Choroid plexus epithelial cell (primary cell): ENCODE data around the gene ZNF407.

Source experiments
- DNase-seq: peaks from one replicate; pipeline ENCODE4 v3.0.0-alpha.2; 2010; ENCODE audit warnings: low read depth
- H3K4me3 ChIP-seq: 2 replicates; pipeline ENCODE4 v1.5.1; 2011; ENCODE audit warnings: low read depth, mild to moderate bottlenecking, control low read depth, low read length, moderate library complexity
- TF ChIP-seq, protein P1 (sequence below): conservative IDR thresholded peaks from 2 replicates; pipeline ENCODE4 v1.5.1; 2011; ENCODE audit warnings: low read depth, mild to moderate bottlenecking, control low read depth, inconsistent platforms, low read length, moderate library complexity

ZNF407 gene

DNA sequence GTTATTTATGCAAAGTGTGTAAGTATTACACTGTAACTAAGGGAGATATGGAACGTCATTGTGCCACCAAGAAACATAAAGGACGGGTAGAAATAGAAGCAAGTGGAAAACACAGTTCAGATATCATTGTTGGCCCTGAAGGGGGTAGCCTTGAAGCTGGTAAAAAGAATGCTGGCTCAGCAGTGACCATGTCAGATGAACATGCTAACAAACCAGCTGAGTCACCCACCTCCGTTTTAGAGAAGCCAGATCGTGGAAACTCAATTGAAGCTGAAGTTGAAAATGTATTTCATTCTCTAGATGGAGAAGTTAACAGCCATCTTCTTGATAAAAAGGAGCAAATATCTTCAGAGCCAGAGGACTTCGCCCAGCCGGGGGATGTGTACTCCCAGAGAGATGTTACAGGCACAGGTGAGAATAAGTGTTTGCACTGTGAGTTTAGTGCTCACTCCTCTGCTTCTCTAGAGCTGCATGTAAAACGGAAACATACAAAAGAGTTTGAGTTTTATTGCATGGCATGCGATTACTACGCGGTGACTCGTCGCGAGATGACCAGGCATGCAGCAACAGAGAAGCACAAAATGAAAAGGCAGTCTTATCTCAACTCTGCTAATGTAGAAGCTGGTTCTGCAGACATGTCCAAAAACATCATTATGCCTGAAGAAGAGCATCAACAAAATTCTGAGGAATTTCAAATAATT is 36.1 kb downstream of the ZNF407 start:
- DNase-seq = no peak

DNA sequence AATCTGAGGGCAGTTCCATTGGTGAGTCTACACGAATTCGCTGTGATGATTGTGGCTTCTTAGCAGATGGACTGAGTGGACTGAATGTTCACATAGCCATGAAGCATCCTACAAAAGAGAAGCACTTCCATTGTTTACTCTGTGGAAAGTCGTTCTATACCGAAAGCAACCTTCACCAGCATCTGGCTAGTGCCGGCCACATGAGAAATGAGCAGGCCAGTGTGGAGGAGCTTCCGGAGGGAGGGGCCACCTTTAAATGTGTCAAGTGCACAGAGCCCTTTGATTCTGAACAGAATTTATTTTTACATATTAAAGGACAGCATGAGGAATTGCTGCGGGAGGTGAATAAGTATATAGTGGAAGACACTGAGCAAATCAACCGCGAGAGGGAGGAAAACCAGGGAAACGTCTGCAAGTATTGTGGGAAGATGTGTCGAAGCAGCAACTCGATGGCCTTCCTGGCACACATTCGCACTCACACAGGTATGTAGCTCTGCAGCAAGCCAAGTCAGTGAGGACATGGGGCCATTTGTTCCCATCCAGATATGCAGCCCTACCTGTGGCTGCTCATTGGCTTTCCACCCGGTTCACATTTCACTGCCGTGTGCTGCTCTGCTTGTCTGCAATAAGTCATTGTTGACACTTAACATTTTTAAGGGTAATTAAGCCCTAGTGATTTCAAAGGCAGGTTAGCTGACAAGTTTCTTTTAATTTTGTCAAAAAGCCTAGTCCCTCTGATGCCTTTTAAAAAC is 37.7 kb downstream of the ZNF407 start:
- TF ChIP-seq, protein P1, sequence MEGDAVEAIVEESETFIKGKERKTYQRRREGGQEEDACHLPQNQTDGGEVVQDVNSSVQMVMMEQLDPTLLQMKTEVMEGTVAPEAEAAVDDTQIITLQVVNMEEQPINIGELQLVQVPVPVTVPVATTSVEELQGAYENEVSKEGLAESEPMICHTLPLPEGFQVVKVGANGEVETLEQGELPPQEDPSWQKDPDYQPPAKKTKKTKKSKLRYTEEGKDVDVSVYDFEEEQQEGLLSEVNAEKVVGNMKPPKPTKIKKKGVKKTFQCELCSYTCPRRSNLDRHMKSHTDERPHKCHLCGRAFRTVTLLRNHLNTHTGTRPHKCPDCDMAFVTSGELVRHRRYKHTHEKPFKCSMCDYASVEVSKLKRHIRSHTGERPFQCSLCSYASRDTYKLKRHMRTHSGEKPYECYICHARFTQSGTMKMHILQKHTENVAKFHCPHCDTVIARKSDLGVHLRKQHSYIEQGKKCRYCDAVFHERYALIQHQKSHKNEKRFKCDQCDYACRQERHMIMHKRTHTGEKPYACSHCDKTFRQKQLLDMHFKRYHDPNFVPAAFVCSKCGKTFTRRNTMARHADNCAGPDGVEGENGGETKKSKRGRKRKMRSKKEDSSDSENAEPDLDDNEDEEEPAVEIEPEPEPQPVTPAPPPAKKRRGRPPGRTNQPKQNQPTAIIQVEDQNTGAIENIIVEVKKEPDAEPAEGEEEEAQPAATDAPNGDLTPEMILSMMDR = no peak
- H3K4me3 ChIP-seq = no peak overlapping the region
- DNase-seq = no peak

More for the DNA sequence above, 36.1 kb downstream of the ZNF407 start:
- TF ChIP-seq, protein P1 = no peak
- no peak overlapping the region for H3K4me3 ChIP-seq

DNA sequence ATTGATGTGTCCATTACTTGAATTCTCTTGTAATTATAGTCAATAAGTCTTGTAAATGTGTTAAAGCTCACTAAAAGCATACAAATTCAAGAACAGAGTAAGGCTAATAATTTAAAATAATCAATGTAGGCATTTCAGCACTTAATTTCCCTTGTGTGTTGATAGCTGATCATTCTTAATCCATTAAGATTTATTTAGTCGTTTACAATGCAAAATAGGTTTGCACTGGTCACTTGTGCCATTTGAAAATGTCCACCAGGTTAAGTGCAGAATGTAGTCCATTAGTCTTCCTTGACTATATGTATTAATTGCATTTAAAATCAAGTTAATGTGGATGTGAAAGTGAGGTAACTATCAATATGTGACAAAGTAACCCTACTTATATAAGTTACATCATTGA is 39.4 kb downstream of the ZNF407 start:
- TF ChIP-seq, protein P1 = no peak
- DNase-seq = no peak
- H3K4me3 ChIP-seq = no peak overlapping the region

DNA sequence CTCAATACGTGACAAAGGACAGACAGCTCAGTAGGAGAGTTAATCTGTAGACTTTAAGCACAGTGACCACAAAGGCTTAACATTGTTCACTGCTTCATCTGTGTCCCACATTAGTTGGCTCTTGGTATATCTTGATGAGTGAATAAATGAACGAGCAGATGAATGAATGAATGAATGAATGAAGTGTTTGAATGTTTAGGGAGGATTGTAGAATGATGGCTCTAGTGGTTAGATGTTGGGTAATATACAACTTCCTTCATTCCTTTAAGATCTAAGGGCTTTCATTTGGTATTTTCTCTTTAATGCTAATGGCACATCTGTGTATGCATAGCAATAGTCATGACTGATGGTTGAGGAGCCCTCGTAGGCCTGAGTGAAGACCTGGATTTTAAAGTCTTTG is 40.5 kb downstream of the ZNF407 start:
- TF ChIP-seq, protein P1 = no peak
- no peak overlapping the region for H3K4me3 ChIP-seq
- no peak for DNase-seq

DNA sequence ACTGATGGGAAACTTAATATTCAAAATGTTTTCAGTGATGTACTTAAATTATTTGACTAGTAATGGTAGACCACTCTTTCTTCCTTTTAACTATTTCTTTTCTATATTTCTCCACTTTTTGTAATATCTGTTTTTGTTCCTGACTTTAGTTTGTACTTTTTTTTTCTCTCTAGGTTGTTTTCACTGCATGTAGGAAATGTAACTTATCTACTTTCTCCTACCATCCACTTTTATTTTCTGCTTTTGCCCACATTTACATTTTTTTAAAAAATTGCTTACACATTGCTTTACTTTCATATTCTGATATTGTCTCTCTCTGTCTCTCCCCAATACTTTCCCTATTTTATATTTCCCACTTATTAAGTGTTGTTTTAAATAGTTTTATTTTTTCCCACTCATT is 47.0 kb downstream of the ZNF407 start:
- TF ChIP-seq, protein P1 = no peak
- H3K4me3 ChIP-seq = no peak overlapping the region
- DNase-seq = no peak

DNA sequence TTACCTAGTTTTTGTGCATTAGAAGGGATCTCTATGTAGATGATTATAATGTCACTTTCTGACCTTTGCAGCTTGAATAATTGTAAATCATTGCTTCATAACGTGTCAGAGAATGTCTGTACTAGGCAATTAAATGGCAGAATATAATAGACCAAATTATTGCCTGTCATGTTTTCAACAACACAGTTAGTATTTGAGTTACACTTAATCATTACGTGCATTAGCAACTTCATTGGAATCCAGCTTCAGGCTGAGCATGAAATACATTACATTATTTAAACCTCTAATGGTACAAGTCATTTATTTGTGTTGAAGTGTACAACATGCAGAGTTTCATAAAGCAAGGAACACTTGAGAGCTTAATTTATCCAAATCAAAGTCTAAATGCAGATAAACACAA is 48.0 kb downstream of the ZNF407 start:
- peak; percentile 23 for DNase-seq
- TF ChIP-seq, protein P1 = no peak
- no peak overlapping the region for H3K4me3 ChIP-seq
